Activated gamma-delta T cell treated with anti-CD3 and anti-CD28 coated beads, Interleukin-2, amount 50 U/mL, for 16 hours (primary cell): Measurements from ENCODE around the gene ODF2.
A peak's percentile ranks its signal among the peaks of the same experiment; 100 is the strongest.
"Not testable (repeated sequence)": the region's sequence is repeated elsewhere in the genome, so short reads cannot be mapped to it uniquely, and the experiment has no call there.

ENCODE experiments used
- DNase-seq: peaks from one replicate; pipeline ENCODE4 v3.0.0-alpha.2; 2020; ENCODE audit warnings: low read depth

ODF2 gene

DNA sequence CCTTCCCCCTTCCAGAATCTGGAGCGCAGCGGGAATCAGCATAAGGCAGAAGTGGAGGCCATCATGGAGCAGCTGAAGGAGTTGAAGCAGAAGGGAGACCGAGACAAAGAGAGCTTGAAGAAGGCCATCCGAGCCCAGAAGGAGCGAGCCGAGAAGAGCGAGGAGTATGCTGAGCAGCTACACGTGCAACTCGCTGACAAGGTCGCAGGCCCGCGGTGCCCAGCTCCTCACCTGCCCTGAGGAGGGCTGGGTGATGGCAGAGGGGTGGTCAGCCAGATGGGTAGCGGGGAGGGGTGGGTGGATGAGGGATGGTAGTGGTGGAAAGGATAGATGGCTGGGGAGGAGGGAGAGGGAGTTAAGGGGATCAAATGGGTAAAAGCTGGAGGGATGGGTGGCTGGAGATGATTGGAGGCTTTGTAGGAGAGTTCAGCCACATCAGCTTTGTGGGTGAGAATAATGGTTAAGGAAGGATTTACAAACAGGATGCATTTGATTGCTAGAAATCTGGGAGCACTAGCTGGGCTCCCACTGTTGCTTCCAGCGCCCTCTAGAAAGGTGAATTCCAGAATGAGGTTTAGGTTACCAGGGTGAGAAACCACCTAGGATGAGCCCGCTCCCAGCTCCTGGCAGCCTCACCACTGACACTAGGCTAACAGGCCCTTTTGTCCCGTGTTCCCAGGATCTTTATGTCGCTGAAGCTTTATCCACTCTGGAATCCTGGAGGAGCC, 29.0 kb downstream of the ODF2 start:
- DNase-seq: no peak

DNA sequence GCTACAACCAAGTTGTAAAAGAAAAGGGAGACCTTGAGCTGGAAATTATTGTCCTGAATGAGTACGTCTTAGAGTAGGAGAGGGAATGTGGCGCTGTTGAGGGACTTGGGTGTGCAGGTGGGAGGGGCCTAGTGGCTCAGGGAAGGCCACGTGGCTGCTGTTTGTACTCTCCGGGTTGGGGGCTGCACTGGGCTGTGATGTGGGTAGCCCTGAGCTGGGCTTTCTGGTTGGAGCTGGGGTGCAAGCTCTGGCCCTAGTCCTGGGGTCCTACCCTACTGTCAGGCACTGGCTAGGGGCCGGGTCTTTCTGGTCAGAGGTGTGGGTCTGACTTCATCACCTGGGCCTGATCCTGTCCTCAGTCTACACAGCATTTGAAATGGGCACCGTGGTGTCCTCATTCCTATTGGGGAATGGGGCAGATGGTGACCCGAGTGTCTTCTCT, 29.6 kb downstream of the ODF2 start:
- DNase-seq: no peak

DNA sequence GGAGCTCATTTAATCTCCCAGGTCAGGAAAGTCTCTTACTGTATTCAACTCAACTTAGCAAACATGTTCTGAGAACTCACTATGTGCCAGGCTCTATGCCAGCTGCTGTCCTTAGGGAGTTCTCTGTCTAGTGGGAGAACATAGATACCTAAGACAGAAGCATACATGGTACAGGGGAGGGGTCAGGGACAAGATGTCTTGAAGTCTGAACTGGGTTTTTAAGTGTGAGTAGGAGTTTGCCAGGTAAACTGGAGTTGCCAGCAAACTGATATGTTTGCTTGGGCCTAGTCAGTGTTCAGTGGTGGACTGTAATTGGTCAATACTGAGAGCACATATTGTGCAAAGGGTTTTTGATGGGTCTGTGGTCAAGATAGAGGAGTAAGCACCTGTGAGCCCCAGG, 30.4 kb downstream of the ODF2 start:
- no peak for DNase-seq

DNA sequence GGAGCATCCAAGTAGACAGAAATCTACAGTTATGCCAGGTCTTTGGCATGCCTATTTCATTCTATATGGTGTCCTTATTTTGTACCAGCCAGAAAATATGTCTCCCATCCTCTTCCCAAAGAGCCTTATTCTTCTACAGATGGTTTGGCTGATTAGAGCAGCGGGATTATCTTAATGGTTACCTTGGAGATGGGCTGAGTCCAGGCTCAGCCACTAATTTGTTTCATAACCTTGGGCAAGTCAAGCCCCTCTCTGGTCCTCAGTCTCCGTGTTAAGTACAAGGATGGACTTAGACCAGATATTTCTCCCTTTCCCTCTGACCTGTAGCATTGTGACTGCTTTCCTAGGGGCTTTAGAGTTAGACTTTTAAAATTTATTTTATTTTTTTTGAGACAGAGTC, 37.6 kb downstream of the ODF2 start:
- DNase-seq: no peak

DNA sequence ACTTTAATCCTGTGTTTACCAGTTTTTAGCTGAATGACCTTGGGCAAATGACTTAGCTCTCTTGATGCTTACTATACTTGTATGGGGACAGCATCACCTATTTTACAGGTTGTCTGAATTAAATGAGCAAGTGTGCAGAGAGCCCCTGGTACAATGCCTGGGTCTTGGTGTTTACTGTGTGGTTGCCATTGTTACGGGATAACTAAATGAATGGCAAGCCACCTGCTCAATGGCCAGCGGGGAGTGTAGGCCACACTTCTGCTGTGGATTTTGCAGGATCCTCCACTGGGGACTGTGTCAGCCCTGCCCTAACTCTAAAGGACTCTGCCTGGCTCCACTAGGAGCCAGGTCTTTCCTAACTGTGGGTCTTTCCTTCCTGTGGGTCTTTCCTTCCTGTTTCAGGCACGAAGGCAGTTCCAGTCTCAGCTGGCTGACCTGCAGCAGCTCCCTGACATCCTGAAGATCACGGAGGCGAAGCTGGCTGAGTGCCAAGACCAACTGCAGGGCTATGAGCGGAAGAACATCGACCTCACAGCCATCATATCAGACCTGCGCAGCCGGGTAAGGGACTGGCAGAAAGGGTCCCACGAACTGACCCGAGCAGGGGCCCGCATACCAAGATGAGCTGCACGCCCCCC, 38.4 kb downstream of the ODF2 start:
- DNase-seq: no peak

DNA sequence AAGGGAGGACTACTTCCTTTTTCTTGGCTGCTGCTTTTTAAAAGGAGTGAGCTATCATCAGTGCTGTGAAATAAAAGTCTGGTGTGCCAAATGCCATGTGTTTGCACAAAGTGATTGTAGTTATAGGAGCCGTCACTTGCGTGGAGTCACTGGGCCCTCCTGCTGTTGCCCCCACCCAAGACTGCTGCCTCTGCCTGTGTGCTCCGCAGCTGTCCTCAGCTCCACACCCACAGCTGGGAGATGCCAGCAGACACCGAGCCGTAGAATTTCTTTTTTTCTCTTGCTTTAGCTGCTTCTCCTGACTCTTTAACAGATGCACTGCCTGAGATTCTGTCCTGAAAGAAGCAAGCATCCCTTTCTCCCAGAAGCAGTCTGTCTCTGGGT, 38.9 kb downstream of the ODF2 start:
- DNase-seq: no peak

DNA sequence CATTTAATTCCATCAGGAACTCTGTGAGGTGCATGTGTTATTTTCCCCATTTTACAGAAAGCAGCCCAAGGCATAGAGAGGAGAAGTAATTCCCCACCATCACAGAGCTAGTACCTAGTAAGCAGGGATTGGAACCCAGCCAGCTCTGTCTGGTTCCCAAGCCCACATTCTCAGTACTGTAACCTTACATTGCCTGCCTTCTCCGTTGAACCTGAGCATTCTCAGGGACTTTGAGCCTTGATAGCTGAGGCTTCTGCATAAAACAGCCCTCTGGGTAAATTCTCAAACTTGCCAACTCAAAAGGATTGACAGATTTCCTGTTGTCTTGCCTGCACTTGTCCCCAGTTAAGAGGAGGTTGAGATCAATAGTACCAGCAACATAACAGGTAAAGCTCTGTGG, 39.5 kb downstream of the ODF2 start:
- DNase-seq: no peak

DNA sequence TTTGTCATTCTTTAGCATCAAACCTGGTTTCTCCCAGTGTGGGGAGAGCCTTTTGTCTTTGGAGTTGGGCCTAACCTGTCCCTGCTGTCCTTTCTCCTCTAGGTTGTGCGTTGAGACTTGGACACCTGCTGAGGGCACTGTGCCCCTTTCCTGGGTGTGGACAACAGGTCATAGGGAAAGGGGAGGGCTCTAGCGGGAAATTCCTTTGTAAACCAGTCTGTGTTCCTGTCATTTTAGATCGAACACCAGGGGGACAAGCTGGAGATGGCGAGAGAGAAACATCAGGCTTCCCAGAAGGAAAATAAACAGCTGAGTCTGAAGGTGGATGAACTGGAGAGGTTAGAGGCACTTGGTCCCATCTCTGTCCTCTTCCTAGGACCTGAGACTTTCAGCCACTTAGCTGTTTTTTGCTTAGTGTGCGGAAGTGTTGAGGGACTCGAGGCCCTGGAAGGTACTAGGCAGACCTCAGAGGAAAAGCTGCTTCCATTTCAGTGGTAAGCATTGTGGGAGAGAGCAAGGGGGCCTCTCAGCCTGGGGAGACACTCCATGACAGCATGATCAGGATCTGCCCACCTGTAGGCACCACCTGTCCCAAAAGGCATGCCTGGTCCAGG, 40.1 kb downstream of the ODF2 start:
- no peak for DNase-seq

DNA sequence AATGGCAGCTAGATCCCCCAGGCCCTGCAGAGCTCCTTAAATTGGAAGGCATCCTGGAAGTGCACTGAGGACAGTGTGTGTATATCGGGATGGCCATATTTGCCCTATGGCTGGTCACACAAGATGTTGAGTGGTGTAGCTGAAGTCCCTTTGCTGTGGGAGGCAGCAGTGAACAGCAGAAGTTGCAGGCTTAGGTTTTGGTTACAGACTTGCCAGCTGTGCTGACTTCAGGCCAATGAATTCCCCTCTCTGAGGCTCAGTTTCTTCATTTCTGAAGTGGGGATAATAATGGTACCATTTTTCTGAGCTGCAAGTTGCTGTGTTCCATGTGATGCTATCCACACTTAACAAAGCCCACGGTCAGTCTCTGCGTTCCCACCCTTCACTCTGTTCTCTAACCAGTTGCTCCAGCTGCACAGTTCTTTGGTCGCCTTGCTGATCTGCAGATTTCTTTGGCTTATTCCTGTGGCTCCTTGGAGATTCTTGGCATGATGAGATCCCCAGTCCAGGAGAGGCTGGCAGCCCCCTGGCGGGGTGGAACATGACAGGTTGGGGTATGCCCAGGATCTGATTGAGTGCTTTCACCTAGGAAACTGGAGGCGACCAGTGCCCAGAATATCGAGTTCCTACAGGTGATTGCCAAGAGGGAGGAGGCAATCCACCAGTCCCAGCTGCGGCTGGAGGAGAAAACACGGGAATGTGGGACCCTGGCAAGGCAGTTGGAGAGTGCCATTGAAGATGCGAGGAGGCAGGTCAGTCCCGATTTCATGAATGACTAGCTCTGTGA, 42.2 kb downstream of the ODF2 start:
- DNase-seq: no peak

DNA sequence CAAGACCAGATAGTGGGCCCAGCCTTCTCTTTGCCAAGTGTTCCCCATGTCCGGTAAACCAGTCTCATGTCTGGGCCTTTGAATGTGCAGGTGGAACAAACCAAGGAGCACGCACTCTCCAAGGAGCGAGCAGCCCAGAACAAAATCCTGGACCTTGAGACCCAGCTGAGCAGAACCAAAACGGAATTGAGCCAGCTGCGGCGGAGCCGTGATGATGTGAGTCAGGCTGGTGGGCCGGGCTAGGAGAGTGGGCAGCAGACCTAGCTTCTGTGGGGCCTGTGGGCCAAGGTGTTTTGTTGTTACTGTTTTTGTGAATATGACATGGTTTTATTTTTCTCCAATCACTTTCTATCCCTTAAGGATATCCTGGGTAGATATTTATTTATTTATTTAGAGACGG, 43.1 kb downstream of the ODF2 start:
- no peak for DNase-seq

DNA sequence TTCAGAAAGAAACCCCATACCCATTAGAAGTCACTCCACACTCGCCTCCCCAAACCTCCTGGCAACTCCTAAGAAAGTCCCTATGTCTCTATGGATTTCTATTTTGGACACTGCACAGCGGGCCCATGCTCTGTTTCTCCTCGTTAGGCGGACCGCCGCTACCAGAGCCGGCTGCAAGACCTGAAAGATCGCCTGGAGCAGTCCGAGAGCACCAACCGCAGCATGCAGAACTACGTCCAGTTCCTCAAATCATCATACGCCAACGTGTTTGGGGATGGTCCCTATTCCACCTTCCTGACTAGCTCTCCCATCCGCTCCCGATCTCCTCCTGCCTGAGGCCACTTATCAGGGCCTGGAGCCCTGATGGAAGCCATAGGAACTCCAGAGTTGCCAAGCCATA, 44.1 kb downstream of the ODF2 start:
- no peak for DNase-seq

DNA sequence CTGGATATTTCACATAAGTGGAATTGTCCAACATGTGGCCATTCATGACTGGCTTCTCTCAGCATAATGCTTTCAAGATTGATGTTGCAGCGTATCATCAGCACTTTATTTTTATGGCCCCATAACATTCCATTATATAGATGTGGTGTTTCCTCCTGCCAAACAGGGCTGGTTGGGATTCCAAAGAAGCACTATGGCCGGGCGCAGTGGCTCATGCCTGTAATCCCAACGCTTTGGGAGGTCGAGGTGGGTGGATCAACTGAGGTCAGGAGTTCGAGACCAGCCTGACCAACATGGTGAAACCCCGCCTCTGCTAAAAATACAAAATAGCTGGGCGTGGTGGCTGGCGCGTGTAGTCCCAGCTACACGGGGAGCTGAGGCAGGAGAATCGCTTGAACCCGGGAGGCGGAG, 47.6 kb downstream of the ODF2 start:
- not testable (repeated sequence) for DNase-seq

DNA sequence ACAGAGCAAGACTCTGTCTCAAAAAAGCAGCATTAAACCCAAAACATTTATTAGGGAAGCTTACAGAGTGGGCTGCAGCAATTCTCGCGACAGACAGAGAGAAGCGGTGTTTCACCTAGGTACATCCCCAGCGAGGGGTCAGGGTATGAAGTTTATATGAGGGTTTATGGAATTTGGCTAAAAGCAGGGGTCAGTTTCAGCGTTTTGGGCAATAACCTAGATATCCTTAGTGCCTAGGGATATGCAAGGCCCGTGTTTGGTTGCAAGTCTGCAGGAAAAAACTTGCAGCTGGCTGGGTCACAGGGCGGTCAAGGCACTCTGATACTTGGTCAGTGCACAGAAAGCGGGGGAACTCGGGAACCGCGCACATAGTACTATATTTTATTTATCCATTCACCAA, 48.1 kb downstream of the ODF2 start:
- no peak for DNase-seq

DNA sequence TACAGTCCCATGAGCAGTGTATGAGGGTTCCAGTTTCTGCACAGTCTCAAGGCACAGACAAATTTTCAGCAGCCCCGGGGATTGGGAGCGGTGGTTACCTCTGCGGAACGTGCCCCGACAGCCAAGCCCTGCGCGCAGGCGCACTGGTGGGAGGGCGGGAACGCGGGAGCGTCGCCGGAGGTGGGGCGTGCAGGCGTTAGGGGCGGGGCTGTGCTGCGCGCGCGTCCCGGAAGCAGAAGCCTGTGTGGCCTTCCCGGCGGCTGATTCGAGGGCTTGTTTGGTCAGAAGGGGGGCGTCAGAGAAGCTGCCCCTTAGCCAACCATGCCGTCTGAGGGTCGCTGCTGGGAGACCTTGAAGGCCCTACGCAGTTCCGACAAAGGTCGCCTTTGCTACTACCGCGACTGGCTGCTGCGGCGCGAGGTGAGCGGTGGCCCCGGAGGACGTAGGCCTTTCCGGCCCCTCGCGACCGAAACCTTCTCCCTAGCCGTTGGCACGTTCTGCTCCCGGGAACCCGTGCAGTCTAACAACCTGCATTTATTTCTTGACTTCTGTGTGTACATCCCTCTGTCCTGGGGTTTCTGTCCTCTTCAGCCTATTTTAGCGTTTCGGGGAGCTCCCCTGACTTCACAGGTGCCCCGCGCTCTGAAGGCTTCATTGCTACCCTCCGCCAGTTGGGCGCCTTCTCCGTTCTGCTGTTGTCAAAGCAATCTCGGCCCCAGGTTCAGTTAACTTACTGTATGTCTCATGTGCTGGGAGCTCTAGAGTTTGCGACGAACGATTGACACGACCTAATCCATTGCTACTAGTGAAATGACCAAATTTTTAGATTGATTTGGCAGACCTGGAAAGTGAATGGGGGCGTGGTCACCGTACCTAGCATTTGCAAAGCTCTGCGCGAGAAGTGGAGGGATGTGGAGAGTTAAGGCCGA, 48.9 kb downstream of the ODF2 start, which contains the start of gene GLE1:
GLE1 (plus strand) TSS at position 235 of the 929 bp plus-strand sequence; CDS start at position 322, 87 bp downstream.
- peak; percentile 96 for DNase-seq

DNA sequence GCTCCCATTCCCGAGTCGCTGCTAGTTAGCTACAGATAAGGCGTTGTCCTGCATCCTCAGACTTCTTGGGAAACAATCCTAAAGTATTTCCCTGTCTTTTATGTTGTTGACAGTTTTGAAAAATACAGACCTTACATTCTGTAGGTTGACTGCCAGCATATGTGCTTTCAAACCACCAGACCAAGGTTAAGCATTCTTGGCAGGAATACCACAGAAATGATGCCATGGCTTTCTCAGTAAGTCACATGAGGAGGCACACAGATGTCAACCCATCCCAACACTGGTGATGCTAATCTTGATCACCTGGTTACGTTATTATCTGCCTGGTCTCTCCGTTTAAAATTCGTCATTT, 49.6 kb downstream of the ODF2 start:
- no peak for DNase-seq

DNA sequence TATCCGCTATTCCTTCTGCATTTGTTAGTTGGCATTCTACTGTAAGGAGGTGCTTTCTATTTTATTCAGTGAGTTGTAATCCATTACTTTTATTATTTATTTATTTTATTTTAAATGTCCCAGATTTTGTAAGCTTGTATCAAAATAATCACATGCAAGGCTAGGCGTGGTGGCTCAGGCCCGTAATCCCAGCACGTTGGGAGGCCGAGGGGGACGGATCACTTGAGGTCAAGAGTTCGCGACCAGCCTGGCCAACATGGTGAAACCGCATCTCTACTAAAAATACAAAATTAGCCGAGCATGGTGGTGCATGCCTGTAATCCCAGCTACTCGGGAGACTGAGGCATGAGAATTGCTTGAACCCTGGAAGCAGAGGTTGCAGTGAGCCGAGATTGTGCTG, 50.1 kb downstream of the ODF2 start:
- not testable (repeated sequence) for DNase-seq

DNA sequence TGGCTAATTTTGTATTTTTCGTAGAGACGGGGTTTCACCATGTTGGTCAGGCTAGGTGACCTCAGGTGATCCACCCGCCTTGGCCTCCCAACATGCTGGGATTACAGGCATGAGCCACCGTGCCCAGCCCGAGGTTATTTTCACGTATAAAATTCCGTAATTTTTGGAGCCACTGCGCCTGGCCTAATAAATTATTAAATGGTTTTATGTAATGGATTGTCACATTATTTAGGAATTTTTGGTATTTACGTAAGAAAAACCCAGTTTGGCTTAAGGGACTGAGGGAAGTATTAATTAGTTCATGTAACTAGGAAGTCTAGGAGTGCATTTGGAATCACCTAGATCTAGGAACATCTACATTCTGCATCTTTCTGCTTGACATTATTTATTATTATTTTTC, 57.0 kb downstream of the ODF2 start:
- DNase-seq: no peak

DNA sequence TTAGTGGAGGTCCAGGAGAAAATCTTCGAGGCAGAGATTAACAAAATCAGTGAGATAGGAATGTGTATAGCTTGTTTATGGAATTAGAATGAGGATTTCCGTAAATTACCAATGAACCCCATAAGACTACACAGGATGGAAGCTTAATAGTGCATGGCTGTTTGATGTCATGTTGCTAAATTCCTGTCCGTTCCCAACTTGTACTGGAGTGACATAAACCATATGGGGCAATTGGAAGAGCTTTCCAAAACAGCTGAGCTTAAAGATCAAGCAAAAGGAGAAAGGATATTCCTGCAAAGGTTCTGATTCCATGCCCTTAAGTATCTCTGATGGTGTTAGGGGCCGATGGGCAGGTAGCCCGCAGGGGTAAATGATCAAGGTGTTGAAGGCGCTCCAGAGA, 66.2 kb downstream of the ODF2 start:
- no peak for DNase-seq

DNA sequence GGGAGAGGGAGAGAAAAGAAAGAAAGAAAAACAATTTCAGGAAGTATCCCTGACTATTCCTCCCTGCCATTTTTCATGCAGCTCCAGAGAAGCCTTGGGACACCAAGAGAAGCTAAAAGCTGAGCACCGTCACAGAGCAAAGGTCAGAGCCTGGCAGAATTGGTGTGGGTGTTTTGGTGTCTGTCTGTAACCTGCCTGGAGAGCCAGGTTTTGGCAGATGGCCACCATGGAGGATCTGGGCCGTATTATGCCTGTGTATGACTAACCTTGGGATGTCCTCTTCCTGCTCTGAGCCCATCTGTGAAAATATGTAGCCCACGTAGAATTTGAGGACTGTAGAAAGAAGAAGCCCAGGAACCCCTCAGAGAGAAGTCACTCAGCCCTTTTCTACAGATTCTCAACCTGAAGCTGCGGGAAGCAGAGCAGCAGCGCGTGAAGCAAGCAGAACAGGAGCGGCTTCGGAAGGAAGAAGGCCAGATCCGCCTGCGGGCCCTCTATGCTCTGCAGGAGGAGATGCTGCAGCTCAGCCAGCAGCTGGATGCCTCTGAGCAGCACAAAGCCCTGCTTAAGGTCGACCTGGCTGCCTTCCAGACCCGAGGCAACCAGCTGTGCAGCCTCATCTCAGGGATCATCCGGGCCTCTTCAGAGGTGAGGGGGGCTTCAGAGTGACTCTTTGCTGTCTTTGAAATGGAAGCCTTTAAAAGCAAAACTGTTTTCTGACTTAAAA, 67.6 kb downstream of the ODF2 start:
- DNase-seq: no peak

DNA sequence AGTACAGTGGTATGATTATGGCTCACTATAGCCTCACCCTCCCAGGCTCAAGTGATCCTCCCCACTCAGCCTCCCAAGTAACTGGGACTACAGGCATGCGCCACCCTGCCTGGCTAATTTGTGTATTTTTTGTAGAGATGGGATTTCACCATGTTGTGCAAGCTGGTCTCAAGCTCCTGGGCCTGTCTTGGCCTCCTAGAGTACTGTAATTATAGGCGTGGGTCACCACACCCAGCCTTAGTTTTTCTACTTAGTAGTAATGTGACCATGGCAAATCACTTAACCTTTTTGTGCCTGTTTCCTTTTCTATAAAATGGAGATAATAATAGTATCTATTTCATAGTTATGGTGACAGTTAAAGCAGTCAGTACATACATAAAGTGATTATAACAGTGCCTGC, 70.9 kb downstream of the ODF2 start:
- no peak for DNase-seq
